SKM-1 treated with dmso at 0.1 percent for 144 hours (cell line): ENCODE data around the gene TEAD3.

Experiments
- DNase-seq: peaks from one replicate; lab custom pipeline; 2025; ENCODE audit not compliant: unreplicated experiment; lab: John Stamatoyannopoulos, UW

Gene TEAD3

GRCh38 chr6:35492258-35492973 lies 4.5 kb downstream of the TEAD3 start:
- DNase-seq, result no peak

GRCh38 chr6:35491558-35492257 lies 5.2 kb downstream of the TEAD3 start:
- no peak for DNase-seq

DNA sequence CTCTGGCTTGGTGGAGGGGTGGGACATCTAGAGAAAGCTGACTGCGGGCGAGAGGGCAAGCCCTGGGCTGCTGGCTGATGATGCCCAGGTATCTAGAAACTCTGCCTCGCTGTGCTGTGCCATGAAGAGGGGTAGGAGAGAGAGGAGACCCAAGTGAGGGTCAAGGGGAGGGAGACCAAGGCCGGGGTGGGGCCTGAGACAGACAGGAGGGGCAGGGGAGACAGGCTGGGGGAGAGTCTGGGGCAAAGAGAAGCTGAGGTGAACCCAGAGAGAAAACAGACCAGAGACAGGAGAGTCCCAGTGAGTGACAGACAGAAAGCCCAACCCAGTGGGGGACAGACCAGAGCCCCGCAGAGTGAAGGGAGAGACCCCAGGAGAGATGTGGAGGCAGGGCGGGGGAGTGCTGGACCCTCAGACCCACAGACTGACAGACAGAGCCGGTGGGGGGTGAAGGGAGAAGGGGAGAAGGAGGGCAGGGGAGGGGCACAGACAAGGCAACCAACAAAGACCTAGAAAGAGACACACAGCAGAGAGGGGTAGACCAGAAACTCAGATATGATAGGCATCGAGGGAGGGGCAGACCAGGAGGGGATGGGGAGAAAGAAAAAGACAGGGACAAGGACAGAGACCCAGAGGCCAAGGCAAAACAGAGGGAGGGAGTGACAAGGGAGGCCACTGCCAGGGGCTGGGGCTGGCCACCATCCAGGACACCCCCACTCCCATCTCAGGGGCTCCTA lies 5.9 kb downstream of the TEAD3 start:
- no peak for DNase-seq

DNA sequence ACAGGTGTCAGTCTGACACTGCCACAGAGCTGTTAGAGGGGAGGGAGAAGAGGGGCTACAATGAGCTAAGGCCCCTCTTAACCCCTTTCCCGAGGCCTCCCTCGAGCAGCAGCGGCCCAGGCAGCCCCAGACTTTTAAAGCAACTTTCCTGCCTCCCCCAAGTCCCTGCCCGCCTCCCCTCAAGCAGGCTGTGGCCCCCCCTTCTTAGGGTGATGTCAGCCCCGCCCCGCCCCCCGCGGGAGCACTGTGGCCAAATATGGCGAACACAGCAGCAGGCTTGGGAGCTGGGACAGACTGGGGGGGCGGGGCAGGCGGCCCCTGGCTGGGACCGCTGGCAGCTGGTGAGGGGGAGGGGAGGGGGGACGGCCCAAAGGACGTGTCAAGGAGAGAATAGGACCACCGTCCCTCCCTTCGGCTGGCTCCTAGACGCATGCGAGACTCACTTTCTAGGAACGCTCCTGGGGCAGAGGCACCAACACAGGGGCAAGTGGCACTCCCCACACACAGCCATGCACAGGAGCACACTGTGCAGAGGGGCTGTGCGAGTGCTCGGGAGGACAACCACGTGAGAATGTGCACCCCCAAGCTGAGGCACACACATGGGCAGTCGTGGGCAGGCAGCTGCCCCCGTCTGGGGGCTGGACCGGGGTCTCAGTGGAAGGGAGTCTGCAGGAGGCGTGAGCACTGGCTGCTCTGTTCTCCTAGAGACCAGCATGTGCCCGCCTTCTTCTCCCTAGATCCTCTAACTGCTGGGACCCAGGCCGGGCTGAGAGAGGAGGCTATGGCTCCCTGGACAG lies 6.7 kb downstream of the TEAD3 start:
- DNase-seq, result no peak

DNA sequence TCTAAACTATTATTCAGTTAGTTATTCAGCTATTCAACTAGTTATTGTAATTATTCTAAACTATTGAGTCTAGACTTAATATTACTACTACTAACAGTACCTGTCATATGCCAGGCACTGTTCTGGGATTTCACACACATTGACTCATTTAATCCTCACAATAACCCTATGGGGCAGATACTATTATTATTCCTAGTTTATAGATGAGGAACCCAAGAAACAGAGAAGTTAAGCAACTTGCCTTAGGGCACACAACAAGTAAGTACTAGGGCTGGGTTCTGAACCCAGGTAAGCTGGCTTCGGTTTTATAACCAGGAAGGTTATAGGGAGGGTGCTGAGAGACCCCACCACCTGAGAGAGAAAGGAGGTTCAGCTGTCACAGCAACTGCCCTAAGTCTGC lies 7.8 kb downstream of the TEAD3 start:
- peak; percentile 93 for DNase-seq

GRCh38 chr6:35488517-35488862 lies 8.4 kb downstream of the TEAD3 start:
- no peak for DNase-seq

GRCh38 chr6:35487658-35488516 lies 9.0 kb downstream of the TEAD3 start:
- peak; percentile 80 for DNase-seq

DNA sequence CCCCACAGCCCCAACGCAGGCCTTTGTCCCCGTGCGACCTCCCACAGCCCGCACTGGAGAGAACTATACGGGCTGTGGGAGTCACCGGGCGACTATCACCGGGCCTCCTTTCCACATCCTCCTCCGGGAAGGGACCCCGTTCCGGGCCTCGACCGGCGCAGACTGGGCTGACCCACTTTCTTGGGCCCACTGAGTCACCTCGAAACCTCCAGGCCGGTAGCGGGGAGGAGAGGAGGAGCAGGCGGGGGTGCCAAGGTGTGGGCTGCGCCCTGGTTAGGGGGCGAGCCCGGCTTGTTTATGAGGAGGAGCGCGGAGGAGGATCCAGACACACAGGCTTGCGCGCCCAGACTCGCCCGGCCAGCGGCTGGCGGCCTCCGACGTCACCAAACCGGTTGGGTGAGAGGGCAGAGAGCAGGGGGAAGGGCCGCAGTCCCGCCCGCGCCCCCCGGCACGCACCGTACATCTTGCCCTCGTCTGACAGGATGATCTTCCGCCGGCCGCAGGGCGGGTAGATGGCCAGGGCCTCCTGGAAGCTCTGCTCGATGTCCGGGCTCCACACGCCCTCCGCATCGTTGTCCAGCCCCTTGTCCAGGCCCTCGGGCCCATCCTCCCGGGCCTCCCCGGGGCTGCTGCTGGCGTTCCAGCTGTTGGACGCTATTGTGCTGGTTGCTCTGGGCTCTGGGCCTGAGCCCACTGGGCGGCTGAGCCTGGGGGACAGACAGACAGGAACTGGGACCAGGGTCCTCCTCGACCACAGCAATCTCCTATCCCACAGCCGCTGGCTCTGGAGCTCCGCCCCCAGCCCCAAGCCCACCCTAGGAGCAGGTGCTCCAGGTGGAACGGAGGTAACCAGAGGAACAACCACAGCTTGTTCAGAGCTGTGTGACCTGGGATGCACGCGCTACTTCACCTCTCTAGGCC lies 10.6 kb downstream of the TEAD3 start:
- no peak for DNase-seq

- no peak for DNase-seq
Observed at GRCh38 chr6:35485402-35485877, 11.4 kb downstream of the TEAD3 start.

DNA sequence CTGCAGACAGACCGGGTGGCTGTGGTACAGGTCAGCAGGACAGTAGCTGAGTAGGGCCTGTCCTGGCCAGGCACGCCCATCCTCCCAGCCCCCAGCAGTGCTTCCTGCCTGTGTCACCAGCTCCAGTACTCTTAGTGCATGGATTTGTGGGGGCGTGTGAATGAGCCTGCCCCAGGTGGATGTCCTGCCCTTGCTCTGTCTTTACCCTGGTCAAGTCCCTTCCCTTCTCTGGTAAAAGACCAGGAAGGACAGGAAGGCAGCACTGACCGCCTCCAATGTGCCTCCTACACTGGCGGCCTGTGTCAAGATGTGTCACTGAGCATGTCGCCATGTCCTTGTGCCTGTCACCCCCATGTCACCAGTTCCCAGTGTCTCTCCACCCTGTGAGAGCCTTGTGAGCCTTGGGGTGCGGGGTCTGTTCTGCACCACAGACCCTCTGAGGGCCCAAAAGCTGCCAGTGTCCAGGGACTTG lies 11.9 kb downstream of the TEAD3 start:
- no peak for DNase-seq

- DNase-seq, result no peak
Observed at GRCh38 chr6:35483893-35484645, 12.8 kb downstream of the TEAD3 start.

DNA sequence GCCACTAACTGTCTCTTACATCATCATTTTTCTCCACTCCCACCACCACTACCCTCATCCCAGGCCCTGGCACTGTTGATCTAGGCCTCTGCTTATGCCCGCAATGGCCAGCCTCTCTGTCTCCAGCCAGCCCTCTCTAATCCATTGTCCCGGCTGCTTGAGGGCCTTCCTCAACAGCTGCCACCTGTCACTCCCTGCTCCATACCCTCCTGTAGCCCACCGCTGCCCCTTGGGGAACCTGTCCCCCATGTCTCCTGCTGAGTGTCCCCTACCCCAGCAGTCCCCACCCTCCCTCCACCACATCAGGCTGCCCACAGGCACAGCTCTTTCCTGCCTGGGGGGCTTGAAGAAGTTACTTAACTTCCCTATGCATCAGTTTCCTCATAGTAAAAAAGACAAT lies 13.4 kb downstream of the TEAD3 start:
- DNase-seq, result no peak

- DNase-seq, result no peak
Observed at GRCh38 chr6:35483062-35483461, 13.8 kb downstream of the TEAD3 start.

GRCh38 chr6:35481226-35481625 lies 15.7 kb downstream of the TEAD3 start:
- DNase-seq, result no peak

GRCh38 chr6:35480176-35480575 lies 16.7 kb downstream of the TEAD3 start:
- no peak for DNase-seq

DNA sequence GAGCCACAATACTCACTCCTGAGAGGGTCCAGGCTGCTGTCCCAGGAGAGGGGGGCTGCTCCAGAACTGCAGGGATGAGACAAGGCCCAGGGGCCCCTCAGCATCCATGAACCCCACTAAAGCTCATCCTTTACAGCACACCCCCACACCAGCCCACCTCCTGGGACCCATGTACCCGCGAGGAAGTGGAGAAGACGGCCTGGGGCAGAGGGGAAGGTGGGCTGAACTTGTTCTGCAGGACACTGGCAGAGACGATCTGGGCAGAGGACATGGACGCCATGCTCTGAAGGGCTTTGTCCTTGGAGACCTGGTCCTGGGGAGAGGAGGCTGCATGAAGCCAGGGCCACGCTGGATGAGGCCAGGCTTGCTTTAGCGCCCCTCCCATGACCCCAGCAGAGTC lies 18.6 kb downstream of the TEAD3 start:
- no peak for DNase-seq

DNA sequence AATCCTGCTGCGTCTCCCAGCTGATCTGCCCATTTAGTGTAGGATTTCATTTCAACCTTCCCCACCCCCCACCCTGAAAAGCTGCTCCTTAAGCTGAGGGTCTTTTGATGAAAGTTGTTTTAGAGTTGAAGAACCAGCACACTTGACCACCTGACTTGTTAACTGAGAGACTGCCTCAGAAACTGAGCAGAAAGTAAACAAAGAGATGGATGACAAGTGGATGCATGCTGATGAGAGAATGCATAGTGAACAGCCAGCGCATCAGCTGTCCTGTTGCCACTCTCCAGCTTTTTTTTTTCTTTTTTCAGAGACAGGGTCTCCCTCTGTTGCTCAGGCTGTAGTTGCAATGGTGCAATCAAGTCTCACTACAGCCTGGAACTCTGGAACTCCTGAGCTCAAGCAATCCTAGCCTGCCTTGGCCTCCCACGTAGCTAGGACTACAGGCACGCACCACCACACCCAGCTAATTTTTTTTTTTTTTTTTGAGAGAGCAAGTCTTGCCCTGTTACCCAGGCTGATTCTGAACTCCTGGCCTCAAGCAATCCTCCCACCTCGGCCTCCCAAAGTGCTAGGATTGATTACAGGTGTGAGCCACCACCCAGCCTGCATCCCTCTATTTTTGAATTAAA lies 19.2 kb downstream of the TEAD3 start:
- no peak for DNase-seq

DNA sequence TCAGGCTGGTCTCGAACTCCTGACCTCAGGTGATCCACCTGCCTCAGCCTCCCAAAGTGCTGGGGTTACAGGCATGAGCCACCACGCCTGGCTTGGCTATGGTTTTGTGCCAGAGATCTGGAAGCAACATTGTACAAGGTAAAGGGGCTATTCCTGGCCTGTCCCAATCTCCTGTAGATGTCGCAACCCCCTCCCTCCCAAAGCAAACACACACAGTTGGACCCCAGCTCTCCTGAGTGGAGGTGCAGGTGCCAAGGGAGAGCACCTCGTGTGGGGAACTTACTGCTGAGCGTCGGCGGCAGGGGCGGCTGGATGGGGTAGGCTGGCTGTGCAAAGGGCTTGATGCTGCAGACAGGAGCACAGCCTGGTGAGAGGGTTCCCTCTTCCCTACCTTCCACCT lies 19.9 kb downstream of the TEAD3 start:
- DNase-seq, result no peak
